HG03342 (cell line): ENCODE results near the gene ZNF407.

Experiments
- ATAC-seq: cut with Tn5 transposase; IDR thresholded peaks from one replicate; pipeline ENCODE4 v1.9.1; 2021; ENCODE audit warnings: mild to moderate bottlenecking, moderate library complexity; ENCODE audit not compliant: unreplicated experiment

ZNF407 gene

GRCh38 chr18:75109819-75110218, 512.1 kb downstream of the ZNF407 start:
- ATAC-seq, result no peak

- no peak for ATAC-seq
Measured at GRCh38 chr18:75110311-75110710, 512.6 kb downstream of the ZNF407 start.

- ATAC-seq, result no peak
Measured at GRCh38 chr18:75110846-75111415, 513.3 kb downstream of the ZNF407 start.

- ATAC-seq, result no peak
Measured at GRCh38 chr18:75111760-75112159, 514.1 kb downstream of the ZNF407 start.

- no peak for ATAC-seq
Measured at GRCh38 chr18:75112186-75113096, 514.8 kb downstream of the ZNF407 start.

GRCh38 chr18:75113455-75113854, 515.8 kb downstream of the ZNF407 start:
- ATAC-seq, result no peak

GRCh38 chr18:75114231-75114764, 516.6 kb downstream of the ZNF407 start:
- ATAC-seq, result no peak
